22Rv1 (cell line): ENCODE data around the gene GTF2IRD2.
"Not testable (repeated sequence)": the region's sequence is repeated elsewhere in the genome, so short reads cannot be mapped to it uniquely, and the experiment has no call there.

Source experiments
- CTCF ChIP-seq: fragments of 450-650 bp; IDR thresholded peaks from 2 replicates; pipeline ENCODE4 v1.5.1; 2017; ENCODE audit warnings: mild to moderate bottlenecking
- ZFX ChIP-seq: fragments of 450-650 bp; IDR thresholded peaks from 2 replicates; pipeline ENCODE4 v1.6.1; 2017; ENCODE audit warnings: antibody characterized with exemption, borderline replicate concordance

- not testable (repeated sequence) for TF ChIP-seq CTCF, ZFX
These were observed 97.4 kb downstream of the GTF2IRD2 start for GRCh38 chr7:74753921-74754482.
